HCT116 (cell line): Measurements from ENCODE around the gene TMEM132C.

Experiments used
- ATF3 ChIP-seq: IDR thresholded peaks from 2 replicates; pipeline ENCODE4 v1.6.1; 2012
- CTCF ChIP-seq, 3 experiments: fragments of 200-600 bp in 1 of 3; sonication (generic) in 1 of 3; IDR thresholded peaks in 2 of 3; conservative IDR thresholded peaks in 1 of 3; 2 replicates each; pipeline ENCODE4 v1.5.1; 2012 to 2017; ENCODE audit warnings: low read depth in 2 of 3, low read length in 2 of 3, antibody characterized with exemption in 1 of 3, borderline replicate concordance in 1 of 3, control low read depth in 1 of 3, mild to moderate bottlenecking in 1 of 3, mixed read lengths in 1 of 3, mixed run types in 1 of 3, moderate library complexity in 1 of 3; ENCODE audit not compliant: insufficient read depth in 1 of 3
- EZH2 ChIP-seq: fragments of 200-600 bp; sonication (generic); IDR thresholded peaks from 2 replicates; pipeline ENCODE4 v1.6.1; 2017; ENCODE audit warnings: antibody characterized with exemption, mixed run types
- EZH2phosphoT487 ChIP-seq: fragments of 200-600 bp; IDR thresholded peaks from 2 replicates; pipeline ENCODE4 v1.6.1; 2018; ENCODE audit warnings: antibody characterized with exemption, borderline replicate concordance
- POLR2A ChIP-seq: IDR thresholded peaks from 2 replicates; pipeline ENCODE4 v1.7.0; 2011; ENCODE audit warnings: borderline replicate concordance; ENCODE audit not compliant: insufficient read depth, insufficient read length; ENCODE audit errors: extremely low read depth
- POLR2AphosphoS5 ChIP-seq: IDR thresholded peaks from 2 replicates; pipeline ENCODE4 v1.6.1; 2011; ENCODE audit warnings: mild to moderate bottlenecking, low read depth, low read length, moderate library complexity
- REST ChIP-seq: IDR thresholded peaks from 2 replicates; pipeline ENCODE4 v1.6.1; 2012; ENCODE audit warnings: low read depth
- SIN3A ChIP-seq: IDR thresholded peaks from 2 replicates; pipeline ENCODE4 v1.6.1; 2012; ENCODE audit warnings: low read depth
- TCF7L2 ChIP-seq: IDR thresholded peaks from 2 replicates; pipeline ENCODE4 v1.7.0; 2011; ENCODE audit warnings: borderline replicate concordance, inconsistent platforms; ENCODE audit not compliant: insufficient read depth, insufficient read length; ENCODE audit errors: extremely low read depth

- TF ChIP-seq CTCF (IDR thresholded peaks at IDR 0.05 in 2 of 3, conservative IDR thresholded peaks at IDR 0.05 in 1 of 3; ENCODE audit: borderline replicate concordance in 1 of 3, insufficient read depth in 1 of 3, low read depth in 2 of 3, low read length in 2 of 3) = no peak
- TF ChIP-seq SIN3A = no peak
- TF ChIP-seq POLR2A = no peak
- TF ChIP-seq REST = no peak
- no peak for TF ChIP-seq EZH2
- no peak for TF ChIP-seq EZH2phosphoT487
- TF ChIP-seq TCF7L2 = no peak
- no peak for TF ChIP-seq ATF3
- no peak for TF ChIP-seq POLR2AphosphoS5
Measured at GRCh38 chr12:128600886-128601285, 333.9 kb downstream of the TMEM132C start.
